ENCODE measurements around the gene CFAP410.

CFAP410 gene

DNA sequence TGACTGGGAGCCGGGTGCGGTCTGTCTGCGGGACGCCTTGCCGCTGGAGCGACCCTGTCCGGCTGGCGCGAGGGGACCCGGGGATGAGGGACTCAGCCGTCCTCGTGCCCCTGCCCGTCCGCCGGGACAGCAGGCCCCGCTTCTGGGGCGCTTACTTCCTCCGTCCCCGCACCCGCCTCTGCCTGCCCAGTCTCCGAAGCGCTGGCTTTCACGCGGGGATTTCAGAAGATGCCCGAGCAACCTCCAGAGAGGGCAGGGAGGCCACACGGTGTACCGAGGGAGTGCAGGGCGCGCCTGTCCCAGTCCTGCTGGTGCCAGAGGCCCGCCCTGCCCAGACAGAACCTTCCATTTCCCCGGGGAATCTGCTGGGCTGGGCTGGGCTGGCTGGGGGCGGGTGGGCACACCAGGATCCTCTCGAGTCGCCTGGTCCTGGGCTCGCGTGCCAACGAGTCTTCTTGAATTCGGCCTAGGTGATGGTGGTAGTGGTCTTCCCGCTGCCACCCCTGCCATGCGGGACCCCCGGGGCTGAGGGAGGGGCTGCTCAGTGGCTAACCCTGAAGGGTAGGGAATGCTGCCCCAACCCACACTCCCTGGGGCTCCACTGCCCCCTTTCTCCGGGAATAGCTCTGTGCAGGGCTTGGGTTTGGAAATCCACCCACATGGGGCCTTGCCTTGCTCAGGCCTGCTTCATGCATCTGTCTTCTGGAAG, 11.7 kb upstream of the CFAP410 start:
- TF ChIP-seq, protein P1, sequence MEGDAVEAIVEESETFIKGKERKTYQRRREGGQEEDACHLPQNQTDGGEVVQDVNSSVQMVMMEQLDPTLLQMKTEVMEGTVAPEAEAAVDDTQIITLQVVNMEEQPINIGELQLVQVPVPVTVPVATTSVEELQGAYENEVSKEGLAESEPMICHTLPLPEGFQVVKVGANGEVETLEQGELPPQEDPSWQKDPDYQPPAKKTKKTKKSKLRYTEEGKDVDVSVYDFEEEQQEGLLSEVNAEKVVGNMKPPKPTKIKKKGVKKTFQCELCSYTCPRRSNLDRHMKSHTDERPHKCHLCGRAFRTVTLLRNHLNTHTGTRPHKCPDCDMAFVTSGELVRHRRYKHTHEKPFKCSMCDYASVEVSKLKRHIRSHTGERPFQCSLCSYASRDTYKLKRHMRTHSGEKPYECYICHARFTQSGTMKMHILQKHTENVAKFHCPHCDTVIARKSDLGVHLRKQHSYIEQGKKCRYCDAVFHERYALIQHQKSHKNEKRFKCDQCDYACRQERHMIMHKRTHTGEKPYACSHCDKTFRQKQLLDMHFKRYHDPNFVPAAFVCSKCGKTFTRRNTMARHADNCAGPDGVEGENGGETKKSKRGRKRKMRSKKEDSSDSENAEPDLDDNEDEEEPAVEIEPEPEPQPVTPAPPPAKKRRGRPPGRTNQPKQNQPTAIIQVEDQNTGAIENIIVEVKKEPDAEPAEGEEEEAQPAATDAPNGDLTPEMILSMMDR (IDR thresholded peaks at IDR 0.05; ENCODE audit: insufficient read depth, low read length, poor library complexity, severe bottlenecking): no peak
- no peak overlapping the region for H3K4me3 ChIP-seq (replicated peaks; ENCODE audit: low read depth, low read length)
- no peaks in the 10 kb centered on the region for H3K27me3 ChIP-seq (replicated peaks; ENCODE audit: control insufficient read depth, insufficient read depth, low read length)
- H3K36me3 ChIP-seq (ENCODE audit: control insufficient read depth, insufficient read depth, low read length): no peaks in the 10 kb centered on the region
- DNase-seq (ENCODE audit: extremely low read depth, insufficient read length): no peak

DNA sequence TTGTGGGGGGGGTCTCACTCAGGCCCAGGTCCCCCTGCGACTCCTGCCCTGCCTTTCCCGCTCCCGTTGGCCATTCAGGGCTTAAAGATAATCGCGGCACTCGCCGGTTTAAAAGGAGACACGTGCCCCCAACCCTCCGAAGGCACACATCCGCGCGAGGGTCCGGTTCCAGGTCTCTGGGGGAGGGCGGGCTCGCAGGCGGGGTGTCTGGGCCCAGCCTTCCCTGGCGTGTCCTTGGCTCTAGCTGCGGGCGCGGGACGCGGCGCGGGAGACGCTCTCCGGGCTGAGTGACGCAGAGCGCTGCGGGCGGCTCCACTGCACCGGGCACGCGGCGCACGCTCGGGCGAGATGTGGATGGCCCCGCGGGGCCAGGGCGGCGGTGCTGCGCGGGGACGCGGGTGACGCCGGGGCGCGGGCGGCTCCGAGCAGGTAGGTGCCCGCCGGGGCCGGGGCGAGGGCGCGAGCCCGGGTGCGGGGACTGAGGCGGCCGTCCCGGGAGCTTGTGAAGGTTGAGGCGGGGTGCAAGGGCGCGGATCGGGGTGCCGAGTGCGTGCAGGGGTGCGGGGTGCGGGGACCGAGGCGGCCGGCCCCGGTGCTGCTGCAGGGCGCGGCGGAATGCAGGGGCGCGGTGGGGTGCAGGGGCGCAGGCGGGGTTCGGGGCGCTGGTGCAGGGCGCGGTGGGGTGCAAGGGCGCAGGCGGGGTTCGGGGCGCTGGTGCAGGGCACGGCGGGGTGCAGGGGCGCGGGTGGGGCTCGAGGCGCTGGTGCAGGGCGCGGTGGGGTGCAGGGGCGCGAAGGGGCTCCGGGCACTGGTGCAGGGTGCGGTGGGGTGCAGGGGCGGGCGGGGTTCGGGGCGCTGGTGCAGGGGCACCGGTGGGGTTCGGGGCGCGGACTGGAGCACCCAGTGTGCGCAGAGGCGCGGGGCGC, 10.9 kb upstream of the CFAP410 start:
- no peaks in the 10 kb centered on the region for H3K36me3 ChIP-seq (ENCODE audit: control insufficient read depth, insufficient read depth, low read length)
- TF ChIP-seq, protein P1 (IDR thresholded peaks at IDR 0.05; ENCODE audit: insufficient read depth, low read length, poor library complexity, severe bottlenecking): no peak
- H3K4me3 ChIP-seq (replicated peaks; ENCODE audit: low read depth, low read length): no peak overlapping the region
- H3K27me3 ChIP-seq (replicated peaks; ENCODE audit: control insufficient read depth, insufficient read depth, low read length): no peaks in the 10 kb centered on the region
- no peak for DNase-seq (ENCODE audit: extremely low read depth, insufficient read length)

DNA sequence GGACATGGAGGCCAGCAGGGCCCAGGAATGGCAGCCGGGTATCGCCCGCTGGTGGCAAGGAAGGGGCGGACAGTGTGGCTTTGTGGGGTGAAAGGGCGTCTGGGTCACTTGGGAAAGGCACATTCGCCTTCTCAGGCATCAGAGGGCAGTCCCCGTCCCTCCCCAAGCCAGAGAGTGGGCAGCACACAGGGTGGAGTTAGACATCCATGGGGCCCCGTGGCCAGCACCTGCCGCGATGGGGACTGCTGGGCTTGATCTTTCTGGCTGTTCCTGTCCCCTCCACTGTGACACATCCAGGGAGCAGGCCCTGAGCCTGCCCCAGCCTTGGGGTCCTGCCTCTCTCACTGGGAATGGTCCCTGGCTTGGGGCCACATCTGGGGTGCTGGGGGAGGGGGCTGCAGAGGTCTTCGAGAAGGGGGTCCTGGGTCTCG, 10.2 kb upstream of the CFAP410 start:
- H3K36me3 ChIP-seq (ENCODE audit: control insufficient read depth, insufficient read depth, low read length): no peaks in the 10 kb centered on the region
- no peaks in the 10 kb centered on the region for H3K27me3 ChIP-seq (replicated peaks; ENCODE audit: control insufficient read depth, insufficient read depth, low read length)
- TF ChIP-seq, protein P1 (IDR thresholded peaks at IDR 0.05; ENCODE audit: insufficient read depth, low read length, poor library complexity, severe bottlenecking): no peak
- DNase-seq (ENCODE audit: extremely low read depth, insufficient read length): no peak
- no peak overlapping the region for H3K4me3 ChIP-seq (replicated peaks; ENCODE audit: low read depth, low read length)

DNA sequence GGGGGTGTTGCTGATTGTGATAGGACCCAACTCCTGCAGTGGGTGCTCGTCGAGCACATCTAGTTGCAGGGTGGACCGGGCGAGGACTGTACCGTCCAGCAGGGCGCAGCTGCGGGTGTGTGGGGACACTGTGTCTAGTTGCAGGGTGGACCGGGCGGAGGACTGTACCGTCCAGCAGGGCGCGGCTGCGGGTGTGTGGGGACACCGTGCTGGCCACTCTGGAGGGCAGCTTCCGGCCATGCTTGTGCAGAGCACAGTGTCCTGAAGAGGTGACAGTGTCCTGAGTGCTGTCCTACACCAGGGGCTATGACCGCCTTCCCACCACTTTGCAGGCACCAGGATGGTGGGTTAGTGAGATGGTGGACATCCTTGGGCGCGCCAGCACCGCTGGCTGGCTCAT, 9.7 kb upstream of the CFAP410 start:
- H3K36me3 ChIP-seq (ENCODE audit: control insufficient read depth, insufficient read depth, low read length): no peaks in the 10 kb centered on the region
- no peak overlapping the region for H3K4me3 ChIP-seq (replicated peaks; ENCODE audit: low read depth, low read length)
- TF ChIP-seq, protein P1 (IDR thresholded peaks at IDR 0.05; ENCODE audit: insufficient read depth, low read length, poor library complexity, severe bottlenecking): no peak
- DNase-seq (ENCODE audit: extremely low read depth, insufficient read length): no peak
- no peaks in the 10 kb centered on the region for H3K27me3 ChIP-seq (replicated peaks; ENCODE audit: control insufficient read depth, insufficient read depth, low read length)

DNA sequence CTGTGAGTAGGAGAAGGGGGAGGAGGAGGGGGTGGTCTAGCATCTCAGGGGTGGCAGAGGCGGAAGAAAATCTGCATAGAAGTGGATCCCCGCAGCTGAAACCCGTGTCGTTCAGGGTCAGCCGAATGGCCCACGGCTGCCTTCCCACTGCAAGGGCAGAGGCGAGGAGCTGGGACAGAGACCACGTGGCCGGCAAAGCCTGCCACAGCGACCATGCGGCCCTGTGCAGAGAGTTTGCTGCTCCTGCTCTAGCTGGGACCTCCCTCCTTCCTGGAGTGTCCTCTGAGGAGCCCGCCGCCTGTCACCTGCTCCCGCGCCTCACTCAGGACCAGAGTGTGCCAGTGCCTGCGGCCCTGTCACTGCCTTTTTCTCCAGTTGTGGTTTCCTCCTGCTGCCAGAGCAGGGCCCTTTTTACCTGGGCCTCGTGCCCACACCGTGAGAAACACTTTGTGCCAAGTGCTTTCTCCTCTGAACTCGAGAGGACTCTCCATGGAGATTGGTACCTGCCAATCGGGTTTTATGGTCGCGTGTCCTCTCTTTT, 8.8 kb upstream of the CFAP410 start:
- H3K4me3 ChIP-seq (replicated peaks; ENCODE audit: low read depth, low read length): no peak overlapping the region
- TF ChIP-seq, protein P1 (IDR thresholded peaks at IDR 0.05; ENCODE audit: insufficient read depth, low read length, poor library complexity, severe bottlenecking): no peak
- H3K27me3 ChIP-seq (replicated peaks; ENCODE audit: control insufficient read depth, insufficient read depth, low read length): no peaks in the 10 kb centered on the region
- H3K36me3 ChIP-seq (ENCODE audit: control insufficient read depth, insufficient read depth, low read length): no peaks in the 10 kb centered on the region
- DNase-seq (ENCODE audit: extremely low read depth, insufficient read length): no peak

Measured in GM06990 (cell line).